Neural cell (in vitro differentiated cells): ENCODE data around the gene PDE2A. TPM values are rescaled to one million over a fixed set of nuclear protein-coding genes. Genes with fewer than 3 reads are reported as not detected.

Experiments
- H2AFZ ChIP-seq: fragments of 200-600, 300-800 bp; sonication (generic), shearing (Covaris generic); 2 replicates; pipeline ENCODE4 v1.6.0; 2014; ENCODE audit warnings: low read depth, mild to moderate bottlenecking, antibody characterized with exemption, low read length, moderate library complexity
- H3F3A ChIP-seq: fragments of 200-600 bp; shearing (Covaris generic); 2 replicates; pipeline ENCODE4 v1.6.1; 2016; ENCODE audit warnings: mild to moderate bottlenecking, moderate library complexity, mixed read lengths, antibody characterized with exemption, low read length; ENCODE audit not compliant: insufficient read depth, poor library complexity, severe bottlenecking
- H3K27ac ChIP-seq: fragments of 200-600, 300-800 bp; sonication (generic), shearing (Covaris generic); 2 replicates; pipeline ENCODE4 v1.5.1; 2014; ENCODE audit warnings: mild to moderate bottlenecking, low read length, moderate library complexity
- H3K27me3 ChIP-seq: fragments of 300-800, 200-600 bp; sonication (generic), shearing (Covaris generic); 2 replicates; pipeline ENCODE4 v1.6.0; 2014; ENCODE audit warnings: mild to moderate bottlenecking, low read depth, low read length, moderate library complexity; ENCODE audit not compliant: insufficient read depth
- H3K36me3 ChIP-seq: fragments of 300-800, 200-600 bp; sonication (generic), shearing (Covaris generic); 2 replicates; pipeline ENCODE4 v1.5.1; 2014; ENCODE audit warnings: mild to moderate bottlenecking, antibody characterized with exemption, low read length, moderate library complexity; ENCODE audit not compliant: insufficient read depth
- H3K4me2 ChIP-seq: fragments of 300-800, 200-600 bp; sonication (generic), shearing (Covaris generic); 2 replicates; pipeline ENCODE4 v1.6.0; 2014; ENCODE audit warnings: mild to moderate bottlenecking, low read length
- H3K4me3 ChIP-seq: fragments of 300-800, 200-600 bp; sonication (generic), shearing (Covaris generic); 2 replicates; pipeline ENCODE4 v1.5.1; 2014; ENCODE audit warnings: mild to moderate bottlenecking, low read length, moderate library complexity
- H3K79me2 ChIP-seq: fragments of 200-600 bp; shearing (Covaris generic); replicated peaks from 2 replicates; pipeline ENCODE4 v1.6.0; 2014; ENCODE audit warnings: mild to moderate bottlenecking, low read length, moderate library complexity; ENCODE audit not compliant: insufficient read depth
- H3K9ac ChIP-seq: fragments of 300-800, 200-600 bp; sonication (generic), shearing (Covaris generic); 2 replicates; pipeline ENCODE4 v1.6.1; 2016; ENCODE audit warnings: mild to moderate bottlenecking, low read length, mixed read lengths
- H3K9me2 ChIP-seq: fragments of 200-600 bp; shearing (Covaris generic); 2 replicates; pipeline ENCODE4 v1.6.1; 2016; ENCODE audit warnings: mild to moderate bottlenecking, low read length, mixed read lengths; ENCODE audit not compliant: insufficient read depth
- H3K9me3 ChIP-seq: fragments of 200-600, 300-800 bp; sonication (generic), shearing (Covaris generic); 2 replicates; pipeline ENCODE4 v1.6.1; 2016; ENCODE audit warnings: mild to moderate bottlenecking, mixed run types, low read length, moderate library complexity, mixed read lengths
- H4K20me1 ChIP-seq: fragments of 200-600 bp; shearing (Covaris generic); 2 replicates; pipeline ENCODE4 v1.6.1; 2016; ENCODE audit warnings: mild to moderate bottlenecking, mixed run types; ENCODE audit not compliant: insufficient read depth
- CTCF ChIP-seq: fragments of 450-650 bp; IDR thresholded peaks from 2 replicates; pipeline ENCODE4 v1.5.1; 2014; ENCODE audit warnings: antibody characterized with exemption, mild to moderate bottlenecking, moderate library complexity; ENCODE audit not compliant: poor library complexity, severe bottlenecking
- EP300 ChIP-seq: fragments of 450-650 bp; conservative IDR thresholded peaks from 2 replicates; pipeline ENCODE4 v1.6.1; 2014; ENCODE audit warnings: antibody characterized with exemption, mild to moderate bottlenecking, moderate library complexity; ENCODE audit not compliant: poor library complexity, severe bottlenecking
- EZH2 ChIP-seq: fragments of 200-600, 300-800 bp; shearing (Covaris generic), sonication (generic); IDR thresholded peaks from 2 replicates; pipeline ENCODE4 v1.6.1; 2014; ENCODE audit warnings: antibody characterized with exemption, low read length, borderline replicate concordance, mild to moderate bottlenecking; ENCODE audit not compliant: insufficient read depth, poor library complexity, severe bottlenecking
- MXI1 ChIP-seq: fragments of 450-650 bp; conservative IDR thresholded peaks from 2 replicates; pipeline ENCODE4 v1.6.1; 2014; ENCODE audit warnings: antibody characterized with exemption, mild to moderate bottlenecking; ENCODE audit not compliant: poor library complexity, severe bottlenecking
- POLR2AphosphoS5 ChIP-seq: IDR thresholded peaks from 2 replicates; pipeline ENCODE4 v1.6.1; 2012
- RAD21 ChIP-seq: fragments of 450-650 bp; conservative IDR thresholded peaks from 2 replicates; pipeline ENCODE4 v1.6.1; 2014; ENCODE audit warnings: antibody characterized with exemption, mild to moderate bottlenecking, moderate library complexity
- REST ChIP-seq: IDR thresholded peaks from 2 replicates; pipeline ENCODE4 v1.6.1; 2012; ENCODE audit warnings: borderline replicate concordance
- SMC3 ChIP-seq: fragments of 450-650 bp; conservative IDR thresholded peaks from 2 replicates; pipeline ENCODE4 v1.6.1; 2014; ENCODE audit warnings: antibody characterized with exemption, mild to moderate bottlenecking, moderate library complexity; ENCODE audit not compliant: poor library complexity
- TAF1 ChIP-seq: IDR thresholded peaks from 2 replicates; pipeline ENCODE4 v1.6.1; 2012; ENCODE audit warnings: low read depth
- polyA plus RNA-seq: library from polyadenylated mRNA; depleted of rRNA; stranded (reverse); fragments of >200 nt; gene quantifications from 2 replicates; pipeline ENCODE4 v1.2.3, GENCODE V29; 2014

PDE2A gene
- polyA plus RNA-seq, 1 donor from 2014 or later = 11.6 TPM

DNA sequence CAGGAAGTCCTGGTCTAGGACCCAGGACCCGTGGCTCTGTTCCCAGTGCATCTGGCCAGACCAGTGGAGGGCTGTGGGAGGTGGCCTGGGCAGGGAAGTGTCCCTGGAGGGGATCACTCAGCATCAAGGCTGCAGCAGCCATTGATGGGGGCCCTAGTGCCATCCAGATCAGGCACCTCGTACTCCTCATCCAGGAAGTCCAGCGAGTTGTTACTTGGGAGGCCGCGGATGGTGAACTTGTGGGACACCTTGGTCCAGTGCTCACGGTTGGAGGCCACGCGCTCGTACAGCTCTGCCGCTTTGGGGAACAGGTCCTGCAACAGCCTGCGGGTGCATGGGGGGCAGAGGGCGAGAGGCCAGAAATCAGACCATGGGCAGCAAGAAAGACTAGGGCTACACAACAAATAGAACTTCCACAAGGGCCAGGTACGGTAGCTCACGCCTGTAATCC is 96.9 kb downstream of the PDE2A start:
- H3K36me3 ChIP-seq = no peaks in the 10 kb centered on the region
- TF ChIP-seq CTCF = no peak
- TF ChIP-seq REST = no peak
- no peak for TF ChIP-seq EZH2
- no peak for TF ChIP-seq EP300
- no peak for TF ChIP-seq POLR2AphosphoS5
- no peak for TF ChIP-seq TAF1
- TF ChIP-seq MXI1 = no peak
- no peak for TF ChIP-seq SMC3
- TF ChIP-seq RAD21 = no peak
- no peaks in the 10 kb centered on the region for H4K20me1 ChIP-seq
- no peak overlapping the region for H3K9ac ChIP-seq
- no peaks in the 10 kb centered on the region for H3K79me2 ChIP-seq
- no peaks in the 10 kb centered on the region for H3K9me2 ChIP-seq
- no peaks in the 10 kb centered on the region for H3K9me3 ChIP-seq
- H3K27me3 ChIP-seq = no peaks in the 10 kb centered on the region
- H3F3A ChIP-seq = no peaks in the 10 kb centered on the region
- H3K4me3 ChIP-seq = no peak overlapping the region
- no peak overlapping the region for H3K27ac ChIP-seq
- H2AFZ ChIP-seq = no peak overlapping the region
- H3K4me2 ChIP-seq = no peak overlapping the region

DNA sequence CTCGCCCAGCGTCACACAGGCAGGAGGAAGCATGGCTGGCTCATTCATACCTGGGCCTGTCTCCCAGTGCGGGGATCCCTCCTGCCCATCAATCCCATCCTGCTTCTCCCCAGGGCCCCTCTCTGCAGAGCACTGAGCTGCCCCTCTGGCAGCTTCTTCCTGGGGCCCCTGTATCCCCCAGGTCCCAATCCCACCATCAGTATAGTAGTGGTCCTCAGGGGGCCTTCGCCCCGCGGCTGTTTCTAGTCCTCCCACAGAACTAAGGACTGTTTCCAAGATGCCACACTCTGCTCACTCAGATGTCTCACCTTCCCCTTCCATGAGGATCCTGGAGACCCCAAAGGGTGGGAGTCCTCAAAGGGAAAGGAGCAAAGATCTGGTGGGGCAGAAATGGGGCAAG is 97.6 kb downstream of the PDE2A start:
- no peak overlapping the region for H3K4me3 ChIP-seq
- H2AFZ ChIP-seq = no peak overlapping the region
- H3K36me3 ChIP-seq = no peaks in the 10 kb centered on the region
- no peaks in the 10 kb centered on the region for H3K9me2 ChIP-seq
- no peaks in the 10 kb centered on the region for H3K27me3 ChIP-seq
- no peak overlapping the region for H3K4me2 ChIP-seq
- H3K9ac ChIP-seq = no peak overlapping the region
- H3K79me2 ChIP-seq = no peaks in the 10 kb centered on the region
- H3F3A ChIP-seq = no peaks in the 10 kb centered on the region
- no peak for TF ChIP-seq RAD21
- no peak for TF ChIP-seq TAF1
- no peak for TF ChIP-seq EP300
- TF ChIP-seq SMC3 = no peak
- no peak for TF ChIP-seq EZH2
- TF ChIP-seq POLR2AphosphoS5 = no peak
- TF ChIP-seq REST = no peak
- no peak for TF ChIP-seq MXI1
- TF ChIP-seq CTCF = no peak
- no peaks in the 10 kb centered on the region for H3K9me3 ChIP-seq
- H3K27ac ChIP-seq = no peak overlapping the region
- no peaks in the 10 kb centered on the region for H4K20me1 ChIP-seq
